Small intestine (tissue), 7 donors: ENCODE measurements around the gene FYCO1. TPM values are rescaled to one million over a fixed set of nuclear protein-coding genes. Genes with fewer than 3 reads are reported as not detected.

Experiments
- DNase-seq, 2 donors: peaks; one replicate each; pipeline versions ENCODE4 v3.0.0 to v3.0.0-alpha.2; 2013
- FAIRE-seq: peaks from 2 replicates; lab custom pipeline; 2012; peaks lifted over from hg19 to GRCh38; lab: Jason Lieb, UNC
- H3K27ac ChIP-seq, 3 donors: one replicate each; pipeline ENCODE4 v1.5.1; 2013; ENCODE audit warnings: low read length in 2 of 3, mild to moderate bottlenecking in 2 of 3, control low read depth in 1 of 3, inconsistent platforms in 1 of 3, low read depth in 1 of 3, moderate library complexity in 1 of 3
- H3K27me3 ChIP-seq, 3 donors: one replicate each; pipeline ENCODE4 v1.6.1; 2013; ENCODE audit warnings: low read length in 3 of 3, inconsistent platforms in 1 of 3; ENCODE audit not compliant: control insufficient read depth in 3 of 3, insufficient read depth in 3 of 3
- H3K36me3 ChIP-seq, 3 donors: one replicate each; pipeline ENCODE4 v1.6.1; 2013; ENCODE audit warnings: low read length in 3 of 3, inconsistent platforms in 1 of 3, low read depth in 1 of 3, mild to moderate bottlenecking in 1 of 3, moderate library complexity in 1 of 3; ENCODE audit not compliant: control insufficient read depth in 3 of 3, insufficient read depth in 2 of 3
- H3K4me1 ChIP-seq, 3 donors: one replicate each; pipeline ENCODE4 v1.6.1; 2013; ENCODE audit warnings: low read length in 2 of 3, inconsistent platforms in 1 of 3, low read depth in 1 of 3, mild to moderate bottlenecking in 1 of 3, moderate library complexity in 1 of 3; ENCODE audit not compliant: control insufficient read depth in 3 of 3, insufficient read depth in 2 of 3
- H3K4me3 ChIP-seq, 3 donors: one replicate each; pipeline ENCODE4 v1.5.1; 2013; ENCODE audit warnings: low read length in 3 of 3, control low read depth in 1 of 3, inconsistent platforms in 1 of 3, low read depth in 1 of 3, mild to moderate bottlenecking in 1 of 3, moderate library complexity in 1 of 3
- H3K9me3 ChIP-seq, 2 donors: one replicate each; pipeline ENCODE4 v1.6.1; 2013; ENCODE audit warnings: low read depth in 1 of 2, low read length in 1 of 2; ENCODE audit not compliant: control insufficient read depth in 2 of 2, insufficient read depth in 1 of 2
- WGBS, 3 donors: extraction: QIAGEN DNeasy Blood & Tissue Kit; methylation state at CpG; one replicate each; pipeline ENCODE4 v1.1.7; 2013; 5-methylcytosine and 5-hydroxymethylcytosine counted together
- polyA plus RNA-seq, 4 donors: library from polyadenylated mRNA; stranded (reverse) in 3 of 4; unstranded in 1 of 4; fragments of 200-250 nt in 3 of 4; fragments of 120-200 nt in 1 of 4; gene quantifications; one replicate each; pipeline versions ENCODE4 v1.2.1 to v1.2.3, GENCODE V29; 2013
- donor health status: healthy with polysubstance abuse.
- donor health status: control.
- donor health status: control.
- donor health status: Bipolar disorder and iron deficiency.
- donor health status: healthy.

Gene FYCO1
- polyA plus RNA-seq, 4 donors: 6.5 to 21.1 (median 9.0) TPM

GRCh38 chr3:45892161-45892560, 103.5 kb downstream of the FYCO1 start:
- Histone ChIP-seq H3K4me1 (peaks cover 0 to 3% (median 0%) of the 10 kb centered on the region in 3 donors), H3K27ac (peak overlapping the region in 1 of 3 donors; percentile 16), H3K36me3 (no peaks in the 10 kb centered on the region), H3K4me3 (no peak overlapping the region), H3K27me3 (no peaks in the 10 kb centered on the region), H3K9me3 (no peaks in the 10 kb centered on the region)
- FAIRE-seq: no peak
- 94 to 96% (median 95%) methylated on average over 1 of the region's 1 CpG for WGBS, 3 donors
- DNase-seq: no peak

GRCh38 chr3:45890405-45890804, 105.2 kb downstream of the FYCO1 start:
- peak overlapping the region in 2 of 3 donors; percentile 16 to 53 for H3K27ac ChIP-seq
- FAIRE-seq: no peak
- H3K4me1 ChIP-seq: no peaks in the 10 kb centered on the region
- peak; percentile 83 to 85 for DNase-seq
- no peaks in the 10 kb centered on the region for H3K27me3 ChIP-seq
- H3K4me3 ChIP-seq: no peak overlapping the region
- no peaks in the 10 kb centered on the region for H3K9me3 ChIP-seq
- H3K36me3 ChIP-seq: no peaks in the 10 kb centered on the region
- WGBS, 3 donors: 4 to 26% (median 11%) methylated on average over 3 of the region's 3 CpGs

- DNase-seq (no peak), FAIRE-seq (no peak)
- Histone ChIP-seq H3K9me3 (no peaks in the 10 kb centered on the region), H3K4me3 (no peak overlapping the region), H3K4me1 (no peaks in the 10 kb centered on the region), H3K36me3 (no peaks in the 10 kb centered on the region), H3K27me3 (no peaks in the 10 kb centered on the region), H3K27ac (no peak overlapping the region)
- 54 to 67% (median 59%) methylated on average over 4 of the region's 4 CpGs for WGBS, 3 donors
Measured at GRCh38 chr3:45889337-45889736, 106.3 kb downstream of the FYCO1 start.

- 52 to 60% (median 58%) methylated on average over 7 of the region's 7 CpGs for WGBS, 3 donors
- peak overlapping the region in 1 of 3 donors; percentile 44 for H3K4me3 ChIP-seq
- no peaks in the 10 kb centered on the region for H3K36me3 ChIP-seq
- FAIRE-seq: no peak
- H3K4me1 ChIP-seq: no peaks in the 10 kb centered on the region
- H3K27me3 ChIP-seq: no peaks in the 10 kb centered on the region
- no peaks in the 10 kb centered on the region for H3K9me3 ChIP-seq
- DNase-seq: no peak
- peak overlapping the region in 2 of 3 donors; percentile 21 to 52 for H3K27ac ChIP-seq
Measured at GRCh38 chr3:45887759-45888511, 107.7 kb downstream of the FYCO1 start.

- no peak for DNase-seq
- Histone ChIP-seq H3K4me1 (peaks cover 0 to under 1% (median 0%) of the 10 kb centered on the region in 3 donors), H3K9me3 (no peaks in the 10 kb centered on the region), H3K4me3 (peak overlapping the region in 1 of 3 donors; percentile 44), H3K27ac (peak overlapping the region in 1 of 3 donors; percentile 37), H3K36me3 (no peaks in the 10 kb centered on the region), H3K27me3 (no peaks in the 10 kb centered on the region)
- no peak for FAIRE-seq
- 68 to 73% (median 69%) methylated on average over 4 of the region's 4 CpGs for WGBS, 3 donors
Measured at GRCh38 chr3:45887285-45887684, 108.3 kb downstream of the FYCO1 start.

GRCh38 chr3:45885979-45886705, 109.5 kb downstream of the FYCO1 start, which contains the start of gene CCR9:
CCR9 (plus strand) TSS chr3:45886543; CDS start chr3:45894934, 8,391 bp downstream.
- no peak for FAIRE-seq
- peak within 1 kb of the TSS in 1 of 3 donors; percentile 44 for H3K4me3 ChIP-seq
- H3K27me3 ChIP-seq: no peaks in the 10 kb centered on the region
- peaks cover 0 to 6% (median 0%) of the 10 kb centered on the region in 3 donors for H3K4me1 ChIP-seq
- H3K36me3 ChIP-seq: no peaks in the 10 kb centered on the region
- H3K27ac ChIP-seq: peak within 1 kb of the TSS in 2 of 3 donors; percentile 21 to 69
- H3K9me3 ChIP-seq: no peaks in the 10 kb centered on the region
- WGBS, 3 donors: 77 to 88% (median 78%) methylated on average over 9 of the region's 9 CpGs
- peak in 1 of 2 donors; percentile 57 for DNase-seq

GRCh38 chr3:45884368-45885201, 111.0 kb downstream of the FYCO1 start:
- Histone ChIP-seq H3K36me3 (no peaks in the 10 kb centered on the region), H3K4me1 (peaks cover 0 to 6% (median 0%) of the 10 kb centered on the region in 3 donors), H3K9me3 (no peaks in the 10 kb centered on the region), H3K27ac (peak overlapping the region in 2 of 3 donors; percentile 24 to 39), H3K27me3 (no peaks in the 10 kb centered on the region), H3K4me3 (peak overlapping the region in 1 of 3 donors; percentile 18)
- FAIRE-seq (no peak), DNase-seq (no peak)
- 68 to 79% (median 72%) methylated on average over 23 of the region's 23 CpGs for WGBS, 3 donors
